DOHH2 (cell line): ENCODE measurements around the gene CTDSPL.
"Not testable (repeated sequence)": the region's sequence is repeated elsewhere in the genome, so short reads cannot be mapped to it uniquely, and the experiment has no call there.

Experiments used
- EZH2phosphoT487 ChIP-seq: fragments of 200-600 bp; sonication (generic); IDR thresholded peaks from 2 replicates; pipeline ENCODE4 v1.6.1; 2017; ENCODE audit warnings: borderline replicate concordance, mild to moderate bottlenecking, antibody characterized with exemption, low read length, moderate library complexity, mixed read lengths
- TF ChIP-seq, protein P1 (sequence below): fragments of 200-600 bp; sonication (generic); IDR thresholded peaks from one replicate; pipeline ENCODE4 v1.5.1; 2014; ENCODE audit warnings: antibody characterized with exemption, mild to moderate bottlenecking, low read depth, low read length; ENCODE audit not compliant: poor library complexity, severe bottlenecking

DNA sequence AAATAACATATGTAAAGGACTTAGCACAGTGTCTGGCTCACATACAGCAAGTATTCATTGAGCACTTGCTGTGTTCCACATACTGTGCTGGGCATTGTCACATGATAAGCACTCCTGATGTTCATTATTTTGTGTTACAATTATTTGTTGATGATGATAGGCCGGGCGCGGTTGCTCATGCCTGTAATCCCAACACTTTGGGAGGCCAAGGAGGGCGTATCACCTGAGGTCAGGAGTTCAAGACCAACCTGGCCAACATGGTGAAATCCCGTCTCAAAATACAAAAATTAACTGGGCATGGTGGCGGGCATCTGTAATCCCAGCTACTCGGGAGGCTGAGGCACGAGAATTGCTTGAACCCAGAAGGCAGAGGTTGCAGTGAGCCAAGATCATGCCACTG is 110.4 kb downstream of the CTDSPL start:
- TF ChIP-seq, protein P1, sequence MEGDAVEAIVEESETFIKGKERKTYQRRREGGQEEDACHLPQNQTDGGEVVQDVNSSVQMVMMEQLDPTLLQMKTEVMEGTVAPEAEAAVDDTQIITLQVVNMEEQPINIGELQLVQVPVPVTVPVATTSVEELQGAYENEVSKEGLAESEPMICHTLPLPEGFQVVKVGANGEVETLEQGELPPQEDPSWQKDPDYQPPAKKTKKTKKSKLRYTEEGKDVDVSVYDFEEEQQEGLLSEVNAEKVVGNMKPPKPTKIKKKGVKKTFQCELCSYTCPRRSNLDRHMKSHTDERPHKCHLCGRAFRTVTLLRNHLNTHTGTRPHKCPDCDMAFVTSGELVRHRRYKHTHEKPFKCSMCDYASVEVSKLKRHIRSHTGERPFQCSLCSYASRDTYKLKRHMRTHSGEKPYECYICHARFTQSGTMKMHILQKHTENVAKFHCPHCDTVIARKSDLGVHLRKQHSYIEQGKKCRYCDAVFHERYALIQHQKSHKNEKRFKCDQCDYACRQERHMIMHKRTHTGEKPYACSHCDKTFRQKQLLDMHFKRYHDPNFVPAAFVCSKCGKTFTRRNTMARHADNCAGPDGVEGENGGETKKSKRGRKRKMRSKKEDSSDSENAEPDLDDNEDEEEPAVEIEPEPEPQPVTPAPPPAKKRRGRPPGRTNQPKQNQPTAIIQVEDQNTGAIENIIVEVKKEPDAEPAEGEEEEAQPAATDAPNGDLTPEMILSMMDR: not testable (repeated sequence)
- TF ChIP-seq EZH2phosphoT487: not testable (repeated sequence)
